GM03348 (cell line): ENCODE results near the gene ABCE1.

Experiments used
- DNase-seq: peaks from one replicate; pipeline ENCODE4 v3.0.0; 2012; ENCODE audit warnings: low spot score

Gene ABCE1

GRCh38 chr4:145177906-145178538 is 79.9 kb downstream of the ABCE1 start:
- no peak for DNase-seq

GRCh38 chr4:145178740-145179280 is 80.7 kb downstream of the ABCE1 start:
- no peak for DNase-seq
